IPS DF 4.7 (cell line): ENCODE results near the gene TMEM151A.
"Not testable (repeated sequence)": the region's sequence is repeated elsewhere in the genome, so short reads cannot be mapped to it uniquely, and the experiment has no call there.

Experiments used
- DNase-seq: peaks from one replicate; pipeline ENCODE4 v3.0.0-alpha.2; 2013; ENCODE audit warnings: low spot score; ENCODE audit errors: extremely low read depth

Gene TMEM151A

GRCh38 chr11:66309475-66309874 lies 17.8 kb downstream of the TMEM151A start:
- DNase-seq, result no peak

GRCh38 chr11:66310324-66310723 lies 18.6 kb downstream of the TMEM151A start:
- DNase-seq, result no peak

- not testable (repeated sequence) for DNase-seq
Measured at GRCh38 chr11:66310803-66311440, 19.2 kb downstream of the TMEM151A start.

- no peak for DNase-seq
Measured at GRCh38 chr11:66311470-66311964, 19.8 kb downstream of the TMEM151A start.

GRCh38 chr11:66311965-66312548 lies 20.4 kb downstream of the TMEM151A start:
- DNase-seq, result no peak

GRCh38 chr11:66312549-66313320 lies 21.0 kb downstream of the TMEM151A start:
- peak; percentile 87 for DNase-seq

- DNase-seq, result no peak
Measured at GRCh38 chr11:66313321-66314185, 21.9 kb downstream of the TMEM151A start.

- no peak for DNase-seq
Measured at GRCh38 chr11:66314186-66314501, 22.4 kb downstream of the TMEM151A start.

- DNase-seq, result no peak
Measured at GRCh38 chr11:66314561-66315497, 23.1 kb downstream of the TMEM151A start.

GRCh38 chr11:66315498-66315885 lies 23.8 kb downstream of the TMEM151A start:
- DNase-seq, result no peak

- DNase-seq, result no peak
Measured at GRCh38 chr11:66315921-66316811, 24.5 kb downstream of the TMEM151A start.

GRCh38 chr11:66316849-66317251 lies 25.2 kb downstream of the TMEM151A start, which contains the start of gene CD248:
CD248 (minus strand) TSS chr11:66317044; CDS start chr11:66317027, 17 bp downstream.
- DNase-seq, result no peak

- DNase-seq, result no peak
Measured at GRCh38 chr11:66317322-66317722, 25.6 kb downstream of the TMEM151A start.

GRCh38 chr11:66317723-66318599 lies 26.3 kb downstream of the TMEM151A start:
- no peak for DNase-seq

GRCh38 chr11:66318600-66318970 lies 26.9 kb downstream of the TMEM151A start:
- no peak for DNase-seq

GRCh38 chr11:66320289-66320688 lies 28.6 kb downstream of the TMEM151A start:
- DNase-seq, result not testable (repeated sequence)

- DNase-seq, result not testable (repeated sequence)
Measured at GRCh38 chr11:66320748-66321147, 29.1 kb downstream of the TMEM151A start.

- no peak for DNase-seq
Measured at GRCh38 chr11:66321606-66322005, 29.9 kb downstream of the TMEM151A start.
